IPS-20b (cell line): ENCODE measurements around the gene CCDC200.
A peak's percentile ranks its signal among the peaks of the same experiment; 100 is the strongest.

Experiments used
- H3K27ac ChIP-seq: one replicate; pipeline ENCODE4 v1.5.1; 2013; ENCODE audit warnings: low read length
- H3K27me3 ChIP-seq: 2 replicates; pipeline ENCODE4 v1.6.1; 2013; ENCODE audit warnings: mild to moderate bottlenecking, low read length, inconsistent platforms; ENCODE audit not compliant: insufficient read depth
- H3K36me3 ChIP-seq: 2 replicates; pipeline ENCODE4 v1.6.1; 2013; ENCODE audit warnings: low read depth, mild to moderate bottlenecking, inconsistent platforms, low read length, moderate library complexity; ENCODE audit not compliant: insufficient read depth
- H3K4me1 ChIP-seq: 2 replicates; pipeline ENCODE4 v1.6.1; 2013; ENCODE audit warnings: mild to moderate bottlenecking, control low read depth, inconsistent platforms, low read length, moderate library complexity; ENCODE audit not compliant: insufficient read depth
- H3K4me3 ChIP-seq: 2 replicates; pipeline ENCODE4 v1.5.1; 2013; ENCODE audit warnings: mild to moderate bottlenecking, low read length, inconsistent platforms
- H3K9ac ChIP-seq: 2 replicates; pipeline ENCODE4 v1.6.1; 2013; ENCODE audit warnings: low read depth, mild to moderate bottlenecking, inconsistent platforms, low read length, moderate library complexity
- H3K9me3 ChIP-seq: 2 replicates; pipeline ENCODE4 v1.6.1; 2013; ENCODE audit warnings: mild to moderate bottlenecking, low read depth, low read length, inconsistent platforms; ENCODE audit not compliant: insufficient read depth

The CCDC200 gene

DNA sequence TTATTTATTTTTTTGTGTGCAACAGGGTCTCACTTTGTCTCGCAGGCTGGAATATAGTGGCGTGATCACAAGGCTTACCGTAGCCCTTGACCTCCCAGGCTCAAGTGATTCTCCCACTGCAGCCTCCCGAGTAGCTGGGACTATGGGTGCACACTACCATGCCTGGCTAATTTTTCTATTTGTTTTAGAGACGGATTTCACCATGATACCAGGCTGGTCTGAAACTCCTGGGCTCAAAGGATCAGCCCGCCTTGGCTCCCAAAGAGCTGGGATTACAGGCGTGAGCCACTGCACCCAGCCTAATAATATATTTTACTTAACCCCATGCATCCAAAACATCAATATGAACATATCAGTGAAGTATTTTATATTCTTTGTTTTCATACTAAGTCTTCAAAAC is 2.0 kb downstream of the CCDC200 start:
- no peak overlapping the region for H3K9ac ChIP-seq
- H3K36me3 ChIP-seq = no peaks in the 10 kb centered on the region
- H3K4me1 ChIP-seq = no peaks in the 10 kb centered on the region
- no peaks in the 10 kb centered on the region for H3K9me3 ChIP-seq
- H3K27me3 ChIP-seq = no peaks in the 10 kb centered on the region
- H3K27ac ChIP-seq = no peak overlapping the region
- H3K4me3 ChIP-seq = no peak overlapping the region

DNA sequence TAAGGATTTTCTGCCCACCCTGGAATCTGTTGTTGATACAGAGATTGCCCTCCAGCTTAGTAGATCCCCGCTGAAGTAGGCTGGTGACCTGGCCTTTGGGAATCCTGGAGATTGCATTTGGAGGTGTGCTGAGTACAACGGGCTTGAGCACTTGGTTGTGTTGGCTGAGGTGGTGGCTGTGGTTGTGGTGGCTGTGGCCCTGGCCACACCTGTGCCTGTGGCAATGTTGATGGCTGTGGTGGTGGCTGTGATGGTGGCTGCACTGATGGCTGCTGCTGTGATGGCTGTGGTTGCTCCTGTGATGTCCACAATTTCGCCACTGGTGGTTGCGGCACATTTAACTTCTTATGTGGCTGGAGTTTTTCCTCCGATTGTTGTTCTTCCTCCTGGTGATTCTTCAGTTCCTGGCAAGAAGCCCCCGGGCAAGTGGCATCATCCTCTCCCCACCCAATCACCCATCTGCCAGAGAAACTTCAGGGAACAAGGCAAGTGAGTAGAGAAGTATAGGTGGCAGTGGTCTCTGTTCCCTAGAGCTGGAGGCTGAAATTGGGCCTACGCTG is 4.2 kb downstream of the CCDC200 start:
- Histone ChIP-seq H3K36me3 (no peaks in the 10 kb centered on the region), H3K4me3 (no peak overlapping the region), H3K27ac (no peak overlapping the region), H3K4me1 (no peaks in the 10 kb centered on the region), H3K27me3 (no peaks in the 10 kb centered on the region), H3K9ac (no peak overlapping the region), H3K9me3 (no peaks in the 10 kb centered on the region)

- no peak overlapping the region for H3K9ac ChIP-seq
- no peaks in the 10 kb centered on the region for H3K4me1 ChIP-seq
- H3K27ac ChIP-seq = no peak overlapping the region
- no peak overlapping the region for H3K4me3 ChIP-seq
- H3K9me3 ChIP-seq = no peaks in the 10 kb centered on the region
- no peaks in the 10 kb centered on the region for H3K27me3 ChIP-seq
- no peaks in the 10 kb centered on the region; the same call in 1 of the 2 replicates for H3K36me3 ChIP-seq
These were observed 7.8 kb downstream of the CCDC200 start for GRCh38 chr17:43220511-43221125.

- no peak overlapping the region for H3K27ac ChIP-seq
- no peaks in the 10 kb centered on the region; the same call in 1 of the 2 replicates for H3K36me3 ChIP-seq
- H3K4me1 ChIP-seq = no peaks in the 10 kb centered on the region
- no peaks in the 10 kb centered on the region for H3K9me3 ChIP-seq
- H3K27me3 ChIP-seq = no peaks in the 10 kb centered on the region
- no peak overlapping the region for H3K4me3 ChIP-seq
- no peak overlapping the region for H3K9ac ChIP-seq
These were observed 8.6 kb downstream of the CCDC200 start for GRCh38 chr17:43219746-43220380.

- Histone ChIP-seq H3K27me3 (no peaks in the 10 kb centered on the region), H3K9ac (no peak overlapping the region), H3K4me3 (no peak overlapping the region), H3K27ac (no peak overlapping the region), H3K9me3 (no peaks in the 10 kb centered on the region), H3K4me1 (no peaks in the 10 kb centered on the region), H3K36me3 (no peaks in the 10 kb centered on the region; the same call in 1 of the 2 replicates)
These were observed 9.4 kb downstream of the CCDC200 start for GRCh38 chr17:43219001-43219400.

- H3K27me3 ChIP-seq = no peaks in the 10 kb centered on the region
- no peaks in the 10 kb centered on the region for H3K4me1 ChIP-seq
- no peaks in the 10 kb centered on the region for H3K9me3 ChIP-seq
- H3K4me3 ChIP-seq = no peak overlapping the region
- no peaks in the 10 kb centered on the region; the same call in 1 of the 2 replicates for H3K36me3 ChIP-seq
- no peak overlapping the region for H3K9ac ChIP-seq
- no peak overlapping the region for H3K27ac ChIP-seq
These were observed 10.8 kb downstream of the CCDC200 start for GRCh38 chr17:43217614-43218087.

DNA sequence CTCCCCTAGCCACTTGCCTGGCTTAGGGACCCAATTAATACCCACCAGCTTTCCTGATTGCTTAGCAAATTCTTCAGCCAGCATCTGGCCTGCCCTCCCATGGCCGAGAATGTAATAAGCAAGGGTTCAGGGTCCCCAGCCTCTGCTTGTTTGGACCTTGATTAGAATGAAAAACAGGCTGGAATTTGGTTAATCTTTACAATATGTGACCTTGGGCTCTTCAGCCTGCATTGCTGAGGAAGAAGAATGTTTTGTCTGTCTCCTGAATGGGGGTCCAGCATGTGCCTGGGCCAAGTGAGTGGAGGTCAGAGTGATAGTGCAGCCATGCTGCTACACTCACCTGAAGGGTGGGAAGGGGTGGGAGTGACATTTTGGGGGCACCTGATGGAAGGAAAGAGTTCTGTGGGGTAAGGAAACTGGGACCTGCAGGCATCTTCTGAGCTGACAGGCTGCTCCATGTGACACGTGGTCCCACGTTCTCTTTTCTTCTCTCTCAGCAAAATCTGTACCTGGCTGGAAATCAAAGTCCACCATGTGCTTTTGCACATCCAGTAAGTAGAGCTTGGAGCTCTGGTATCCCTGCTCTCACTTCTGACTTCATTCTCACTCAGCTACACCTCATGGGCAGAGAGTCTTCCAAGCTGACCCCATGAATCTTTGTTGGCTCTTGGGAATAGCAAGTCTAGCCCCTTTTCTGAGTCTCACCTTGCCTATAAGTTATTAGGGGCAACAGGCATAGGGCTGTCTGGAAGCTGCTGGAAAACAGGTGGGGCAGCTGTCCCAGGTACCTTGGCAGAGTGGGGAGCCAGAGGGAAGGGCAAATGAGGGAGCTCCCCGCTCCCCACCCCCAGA is 11.4 kb downstream of the CCDC200 start:
- no peak overlapping the region for H3K27ac ChIP-seq
- H3K9ac ChIP-seq = no peak overlapping the region
- no peaks in the 10 kb centered on the region; the same call in 1 of the 2 replicates for H3K36me3 ChIP-seq
- H3K4me1 ChIP-seq = no peaks in the 10 kb centered on the region
- H3K4me3 ChIP-seq = no peak overlapping the region
- H3K9me3 ChIP-seq = no peaks in the 10 kb centered on the region
- H3K27me3 ChIP-seq = no peaks in the 10 kb centered on the region

DNA sequence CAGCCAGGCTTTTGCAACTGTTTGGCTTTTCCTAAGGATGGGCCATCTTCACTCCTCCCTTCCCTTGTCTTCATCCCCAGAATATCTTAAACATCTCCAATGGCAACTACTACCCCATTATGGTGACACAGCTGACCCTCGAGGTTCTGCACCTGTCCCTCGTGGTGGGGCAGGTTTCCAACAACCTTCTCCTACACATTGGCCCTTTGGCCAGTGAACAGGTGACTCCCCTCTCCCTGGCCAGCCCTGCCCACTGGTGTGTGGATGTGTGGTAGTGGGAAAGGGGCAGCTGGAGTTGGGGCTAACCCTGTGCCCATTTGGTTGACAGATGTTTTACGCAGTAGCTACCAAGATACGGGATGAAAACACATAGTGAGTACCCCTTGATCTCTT is 12.1 kb downstream of the CCDC200 start:
- Histone ChIP-seq H3K36me3 (no peaks in the 10 kb centered on the region; the same call in 1 of the 2 replicates), H3K27ac (no peak overlapping the region), H3K9me3 (no peaks in the 10 kb centered on the region), H3K27me3 (no peaks in the 10 kb centered on the region), H3K4me3 (no peak overlapping the region), H3K9ac (no peak overlapping the region), H3K4me1 (no peaks in the 10 kb centered on the region)

DNA sequence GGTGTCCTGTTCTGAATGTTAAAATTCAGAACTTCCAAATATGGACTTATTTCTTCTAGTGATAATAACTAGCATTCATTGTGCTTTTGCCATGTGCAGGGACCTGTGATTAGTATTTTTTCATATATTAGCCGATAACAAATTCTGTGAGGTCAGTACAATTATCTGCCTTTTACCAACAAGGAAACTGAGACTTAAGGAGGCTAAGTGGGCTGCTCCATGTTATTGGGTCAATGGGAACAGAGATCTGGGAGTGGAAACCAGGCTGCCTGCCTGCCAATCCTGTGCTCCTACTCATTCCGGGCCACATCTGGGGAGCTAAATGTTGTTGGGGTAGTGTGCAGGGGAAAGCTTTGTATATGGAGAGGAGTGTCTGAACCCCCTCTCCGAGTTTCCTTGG is 13.1 kb downstream of the CCDC200 start:
- Histone ChIP-seq H3K4me3 (no peak overlapping the region), H3K27me3 (no peaks in the 10 kb centered on the region), H3K9ac (no peak overlapping the region), H3K4me1 (no peaks in the 10 kb centered on the region), H3K9me3 (no peaks in the 10 kb centered on the region), H3K36me3 (no peaks in the 10 kb centered on the region; the same call in 1 of the 2 replicates), H3K27ac (no peak overlapping the region)

- Histone ChIP-seq H3K27ac (no peak overlapping the region), H3K4me1 (no peaks in the 10 kb centered on the region), H3K36me3 (peaks cover 4% of the 10 kb centered on the region; the same call in 1 of the 2 replicates), H3K4me3 (no peak overlapping the region), H3K27me3 (no peaks in the 10 kb centered on the region), H3K9me3 (no peaks in the 10 kb centered on the region), H3K9ac (no peak overlapping the region)
These were observed 14.9 kb downstream of the CCDC200 start for GRCh38 chr17:43213545-43213944.

DNA sequence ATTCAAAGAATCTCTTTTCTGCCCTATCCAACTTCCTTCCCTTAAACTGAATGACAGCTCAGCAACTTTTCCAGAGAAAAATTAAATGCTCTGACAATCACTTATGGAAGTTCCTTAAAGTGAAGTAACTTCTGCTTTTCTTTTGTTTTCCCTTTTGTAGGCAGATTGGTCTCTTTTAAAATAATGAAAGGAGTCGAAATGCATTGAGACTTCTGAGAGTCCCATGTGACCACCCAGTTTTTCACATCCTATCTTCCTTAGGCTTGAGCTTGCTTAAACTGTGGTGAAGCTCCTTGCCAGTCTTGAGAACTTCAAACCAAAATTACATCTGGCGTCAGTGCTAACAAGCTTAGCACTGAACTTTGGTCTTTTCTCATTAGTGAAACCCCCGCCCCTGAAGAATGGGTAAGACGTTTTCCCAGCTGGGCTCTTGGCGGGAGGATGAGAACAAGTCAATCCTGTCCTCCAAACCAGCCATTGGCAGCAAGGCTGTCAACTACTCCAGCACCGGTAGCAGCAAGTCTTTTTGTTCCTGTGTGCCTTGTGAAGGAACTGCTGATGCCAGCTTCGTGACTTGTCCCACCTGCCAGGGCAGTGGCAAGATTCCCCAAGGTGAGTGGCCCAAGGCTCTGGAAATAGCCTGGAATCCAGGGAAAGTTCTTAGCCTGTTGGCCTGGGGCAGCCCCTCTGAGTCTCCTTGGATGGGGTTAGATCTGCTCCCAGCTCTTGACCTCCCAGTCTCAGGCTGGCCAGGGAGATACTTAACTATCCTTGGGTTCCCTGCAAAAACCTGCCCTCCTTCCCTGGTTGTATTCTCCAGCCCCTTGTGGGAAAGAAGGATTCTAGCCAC is 15.6 kb downstream of the CCDC200 start:
- no peaks in the 10 kb centered on the region for H3K27me3 ChIP-seq
- H3K9me3 ChIP-seq = no peaks in the 10 kb centered on the region
- peak overlapping the region; percentile 84; the same call in 1 of the 2 replicates for H3K9ac ChIP-seq
- H3K27ac ChIP-seq = no peak overlapping the region
- no peaks in the 10 kb centered on the region for H3K4me1 ChIP-seq
- H3K4me3 ChIP-seq = peak overlapping the region; percentile 89
- H3K36me3 ChIP-seq = peaks cover 4% of the 10 kb centered on the region; the same call in 1 of the 2 replicates
